NB4 (cell line): ENCODE measurements around the gene MMP2.
A peak's percentile ranks its signal among the peaks of the same experiment; 100 is the strongest.

Experiments used
- MYC ChIP-seq: IDR thresholded peaks from 2 replicates; pipeline ENCODE4 v1.6.1; 2011; ENCODE audit warnings: low read depth, low read length
- POLR2A ChIP-seq: IDR thresholded peaks from 2 replicates; pipeline ENCODE4 v1.6.1; 2011; ENCODE audit warnings: mild to moderate bottlenecking; ENCODE audit not compliant: insufficient read length; ENCODE audit errors: extremely low read depth
- TF ChIP-seq, protein P1 (sequence below): IDR thresholded peaks from one replicate; pipeline ENCODE4 v1.5.1; 2012; ENCODE audit warnings: low read depth, low read length
- TF ChIP-seq, protein P2 (sequence below): IDR thresholded peaks from 2 replicates; pipeline ENCODE4 v1.6.1; 2011; ENCODE audit warnings: low read depth, low read length

DNA sequence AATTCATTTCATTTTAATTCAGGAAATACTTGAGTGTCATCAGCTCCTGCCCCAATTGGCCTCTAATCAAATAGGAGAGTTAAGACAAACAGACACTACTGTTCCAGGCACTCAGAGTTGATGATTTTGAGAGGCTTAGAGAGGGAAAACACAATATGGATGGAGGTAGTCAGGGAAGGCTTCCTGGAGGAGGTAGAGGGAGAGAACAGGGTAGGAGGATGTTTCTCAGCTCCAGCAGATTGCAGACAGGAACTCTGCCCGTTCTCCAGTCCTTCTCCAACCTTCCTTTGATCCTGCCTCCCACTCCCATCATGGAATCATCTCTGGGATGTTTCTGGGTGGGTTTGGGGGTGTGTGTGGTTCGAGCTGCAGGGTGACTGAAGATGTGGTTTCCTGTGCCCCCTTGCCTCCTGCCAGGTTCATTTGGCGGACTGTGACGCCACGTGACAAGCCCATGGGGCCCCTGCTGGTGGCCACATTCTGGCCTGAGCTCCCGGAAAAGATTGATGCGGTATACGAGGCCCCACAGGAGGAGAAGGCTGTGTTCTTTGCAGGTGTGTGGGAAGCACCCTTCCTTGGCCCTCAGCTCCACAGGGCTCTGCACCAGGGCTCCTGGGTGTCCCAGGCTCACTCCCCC is 17.6 kb downstream of the MMP2 start:
- TF ChIP-seq, protein P1, sequence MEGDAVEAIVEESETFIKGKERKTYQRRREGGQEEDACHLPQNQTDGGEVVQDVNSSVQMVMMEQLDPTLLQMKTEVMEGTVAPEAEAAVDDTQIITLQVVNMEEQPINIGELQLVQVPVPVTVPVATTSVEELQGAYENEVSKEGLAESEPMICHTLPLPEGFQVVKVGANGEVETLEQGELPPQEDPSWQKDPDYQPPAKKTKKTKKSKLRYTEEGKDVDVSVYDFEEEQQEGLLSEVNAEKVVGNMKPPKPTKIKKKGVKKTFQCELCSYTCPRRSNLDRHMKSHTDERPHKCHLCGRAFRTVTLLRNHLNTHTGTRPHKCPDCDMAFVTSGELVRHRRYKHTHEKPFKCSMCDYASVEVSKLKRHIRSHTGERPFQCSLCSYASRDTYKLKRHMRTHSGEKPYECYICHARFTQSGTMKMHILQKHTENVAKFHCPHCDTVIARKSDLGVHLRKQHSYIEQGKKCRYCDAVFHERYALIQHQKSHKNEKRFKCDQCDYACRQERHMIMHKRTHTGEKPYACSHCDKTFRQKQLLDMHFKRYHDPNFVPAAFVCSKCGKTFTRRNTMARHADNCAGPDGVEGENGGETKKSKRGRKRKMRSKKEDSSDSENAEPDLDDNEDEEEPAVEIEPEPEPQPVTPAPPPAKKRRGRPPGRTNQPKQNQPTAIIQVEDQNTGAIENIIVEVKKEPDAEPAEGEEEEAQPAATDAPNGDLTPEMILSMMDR: no peak
- TF ChIP-seq POLR2A (no peak), MYC (no peak)
- TF ChIP-seq, protein P2, sequence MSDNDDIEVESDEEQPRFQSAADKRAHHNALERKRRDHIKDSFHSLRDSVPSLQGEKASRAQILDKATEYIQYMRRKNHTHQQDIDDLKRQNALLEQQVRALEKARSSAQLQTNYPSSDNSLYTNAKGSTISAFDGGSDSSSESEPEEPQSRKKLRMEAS: peak; percentile 63; the same call in 1 of the 2 replicates
